GM12878 (cell line): Measurements from ENCODE around the gene APCS. TPM values are rescaled to one million over a fixed set of nuclear protein-coding genes. Genes with fewer than 3 reads are reported as not detected.

ENCODE experiments used
- ATAC-seq: fragments of 200-7000 bp; cut with Tn5 transposase; 3 replicates; pipeline ENCODE4 v1.9.1; 2020; ENCODE audit warnings: mild to moderate bottlenecking, moderate library complexity
- BruUV-seq: library from RNA; stranded (reverse); fragments of 400-500 nt; replicated peaks from 2 replicates; lab custom pipeline; 2021; lab: Mats Ljungman, UMichigan
- CTCF ChIA-PET: fragments of 300-600 bp; sonication (Branson Sonifier 250); formaldehyde crosslinking; extraction: SDS; loops from one replicate; lab custom pipeline; 2021; ENCODE audit warnings: inconsistent platforms; lab: Yijun Ruan, JAX
- POLR2A ChIA-PET: fragments of 350-600 bp; formaldehyde crosslinking; extraction: SDS; loops from one replicate; lab custom pipeline; 2021; ENCODE audit warnings: inconsistent platforms; lab: Charles Lee
- RAD21 ChIA-PET: fragments of 300-600 bp; sonication (Branson Sonifier 250); formaldehyde crosslinking; loops from one replicate; lab custom pipeline; 2023; ENCODE audit warnings: antibody characterized with exemption; ENCODE audit not compliant: unreplicated experiment; lab: Charles Lee
- SMC1A ChIA-PET: fragments of 300-600 bp; sonication (Branson Sonifier 250); formaldehyde crosslinking; loops from one replicate; lab custom pipeline; 2023; ENCODE audit not compliant: unreplicated experiment, uncharacterized antibody; lab: Charles Lee
- DNase-seq: peaks from one replicate; pipeline ENCODE4 v3.0.0-alpha.2; 2011; ENCODE audit warnings: low read depth, low spot score
- FAIRE-seq: peaks from 3 replicates; lab custom pipeline; 2011; peaks lifted over from hg19 to GRCh38; lab: Jason Lieb, UNC
- H2AFZ ChIP-seq: 2 replicates; pipeline ENCODE4 v1.6.0; 2011; ENCODE audit warnings: low read depth, low read length, control low read depth; ENCODE audit not compliant: control insufficient read depth
- H3K27ac ChIP-seq: 2 replicates; pipeline ENCODE4 v1.5.1; 2011; ENCODE audit warnings: control low read depth; ENCODE audit not compliant: control insufficient read depth, insufficient read depth
- H3K27me3 ChIP-seq, 2 experiments: replicated peaks in 1 of 2; 2 replicates each; pipeline versions ENCODE4 v1.6.0 to v1.6.1; 2011; ENCODE audit warnings: low read length in 1 of 2; ENCODE audit not compliant: control insufficient read depth in 2 of 2, insufficient read depth in 2 of 2
- H3K36me3 ChIP-seq, 2 experiments: 2 replicates each; pipeline ENCODE4 v1.5.1; 2011; ENCODE audit warnings: low read length in 1 of 2; ENCODE audit not compliant: control insufficient read depth in 2 of 2, insufficient read depth in 2 of 2
- H3K4me1 ChIP-seq: 2 replicates; pipeline ENCODE4 v1.6.1; 2011; ENCODE audit warnings: mild to moderate bottlenecking, low read length, moderate library complexity, mixed read lengths; ENCODE audit not compliant: control insufficient read depth, insufficient read depth
- H3K4me2 ChIP-seq: 2 replicates; pipeline ENCODE4 v1.6.0; 2011; ENCODE audit warnings: control low read depth; ENCODE audit not compliant: control insufficient read depth, insufficient read depth
- H3K4me3 ChIP-seq: fragments of 200-600 bp; sonication (generic); 2 replicates; pipeline ENCODE4 v1.5.1; 2016
- H3K79me2 ChIP-seq: 2 replicates; pipeline ENCODE4 v1.6.0; 2011; ENCODE audit warnings: low read length; ENCODE audit not compliant: control insufficient read depth, insufficient read depth
- H3K9ac ChIP-seq: 2 replicates; pipeline ENCODE4 v1.8.0; 2011; ENCODE audit warnings: low read length, control low read depth, mixed read lengths; ENCODE audit not compliant: control insufficient read depth, insufficient read depth
- H3K9me3 ChIP-seq: replicated peaks from 3 replicates; pipeline ENCODE4 v1.5.1; 2011; ENCODE audit warnings: mild to moderate bottlenecking, low read length; ENCODE audit not compliant: control insufficient read depth, insufficient read depth
- H4K20me1 ChIP-seq: 2 replicates; pipeline ENCODE4 v1.6.0; 2011; ENCODE audit not compliant: control insufficient read depth, insufficient read depth
- BCL11A ChIP-seq: IDR thresholded peaks from 2 replicates; pipeline ENCODE4 v1.6.1; 2011; ENCODE audit warnings: low read depth, low read length
- BCL3 ChIP-seq: IDR thresholded peaks from 2 replicates; pipeline ENCODE4 v1.6.1; 2011; ENCODE audit warnings: borderline replicate concordance, low read depth, mild to moderate bottlenecking, moderate library complexity, low read length; ENCODE audit not compliant: insufficient read depth, poor library complexity, severe bottlenecking
- ETV6 ChIP-seq, 2 experiments: fragments of 450-650 bp in 1 of 2; IDR thresholded peaks in 1 of 2; conservative IDR thresholded peaks in 1 of 2; 2 replicates each; pipeline ENCODE4 v1.6.1; 2014; ENCODE audit warnings: antibody characterized with exemption in 1 of 2, borderline replicate concordance in 1 of 2, low read depth in 1 of 2, mild to moderate bottlenecking in 1 of 2, moderate library complexity in 1 of 2
- GATAD2B ChIP-seq: fragments of 450-650 bp; conservative IDR thresholded peaks from 2 replicates; pipeline ENCODE4 v1.6.1; 2017; ENCODE audit warnings: low read depth, mild to moderate bottlenecking, moderate library complexity
- HDAC6 ChIP-seq: fragments of 200-600 bp; sonication (generic); IDR thresholded peaks from one replicate; pipeline ENCODE4 v1.8.0; 2017; ENCODE audit warnings: antibody characterized with exemption; ENCODE audit not compliant: unreplicated experiment
- IKZF1 ChIP-seq: fragments of 450-650 bp; conservative IDR thresholded peaks from 2 replicates; pipeline ENCODE4 v1.6.1; 2017; ENCODE audit warnings: antibody characterized with exemption, mild to moderate bottlenecking
- LARP7 ChIP-seq: fragments of 450-650 bp; IDR thresholded peaks from 2 replicates; pipeline ENCODE4 v1.6.1; 2017; ENCODE audit warnings: mild to moderate bottlenecking
- NFYB ChIP-seq: IDR thresholded peaks from 2 replicates; pipeline ENCODE4 v1.6.1; 2011; ENCODE audit warnings: low read depth, mild to moderate bottlenecking, low read length, improper control_type of control experiment, moderate library complexity; ENCODE audit not compliant: insufficient read depth
- NR2C1 ChIP-seq: fragments of 450-650 bp; IDR thresholded peaks from 2 replicates; pipeline ENCODE4 v1.6.1; 2017; ENCODE audit warnings: antibody characterized with exemption, mild to moderate bottlenecking, moderate library complexity
- NRF1 ChIP-seq: conservative IDR thresholded peaks from 2 replicates; pipeline ENCODE4 v1.6.1; 2011; ENCODE audit warnings: mild to moderate bottlenecking, low read depth, low read length, improper control_type of control experiment
- RCOR1 ChIP-seq: conservative IDR thresholded peaks from 2 replicates; pipeline ENCODE4 v1.6.1; 2012; ENCODE audit warnings: low read depth, low read length, improper control_type of control experiment
- SREBF2 ChIP-seq: IDR thresholded peaks from 2 replicates; pipeline ENCODE4 v1.6.1; 2012; ENCODE audit warnings: mild to moderate bottlenecking, low read length
- STAT1 ChIP-seq: fragments of 450-650 bp; conservative IDR thresholded peaks from 2 replicates; pipeline ENCODE4 v1.6.1; 2014; ENCODE audit warnings: antibody characterized with exemption, mild to moderate bottlenecking
- ZBTB11 ChIP-seq: fragments of 450-650 bp; formaldehyde crosslinking; IDR thresholded peaks from 2 replicates; pipeline ENCODE4 v1.5.0; 2022; ENCODE audit warnings: mild to moderate bottlenecking, missing genetic modification characterization
- ZNF274 ChIP-seq: IDR thresholded peaks from one replicate; pipeline ENCODE4 v1.8.0; 2011; ENCODE audit not compliant: insufficient read length, insufficient read depth
- WGBS: methylation state at CpG from one replicate; pipeline ENCODE4 v1.1.6; 2016; ENCODE audit warnings: low lambda C conversion rate; ENCODE audit not compliant: insufficient replicate concordance, insufficient coverage; ENCODE audit errors: missing lambda C conversion rate; 5-methylcytosine and 5-hydroxymethylcytosine counted together
- in situ Hi-C: fragments of 300-500 bp; cut with MboI; formaldehyde crosslinking; loops from 9 replicates; pipeline ENCODE4 v1.14.3; 2018; ENCODE audit warnings: mixed read lengths
- intact Hi-C: fragments of 100-400 bp; cut with micrococcal nuclease; formaldehyde crosslinking; loops from one replicate; pipeline ENCODE4 v1.14.2; 2022; ENCODE audit not compliant: unreplicated experiment
- polyA plus RNA-seq, 11 experiments: library from polyadenylated mRNA; depleted of rRNA in 4 of 11; unstranded in 6 of 11; stranded (reverse) in 5 of 11; fragments of >200 nt; fragmentation: Nextera tagmentation in 4 of 11; fragmentation: Illumina TruSeq in 1 of 11; extraction: Ambion mirVana in 4 of 11; extraction: Trizol in 1 of 11; gene quantifications; 1 replicate in 1 of 11; 2 replicates in 10 of 11; pipeline versions ENCODE4 v1.2.1 to v1.2.3, GENCODE V29; 2011 to 2016; ENCODE audit warnings: inconsistent platforms in 2 of 11, missing spikeins in 2 of 11, low read depth in 1 of 11
- total RNA-seq, 4 experiments: library from RNA; depleted of rRNA in 3 of 4; stranded (reverse); fragments of >200 nt in 3 of 4; fragmentation: Illumina TruSeq in 1 of 4; extraction: Trizol in 1 of 4; gene quantifications; 2 replicates each; pipeline versions ENCODE4 v1.2.1 to v1.2.3, GENCODE V29; 2013 to 2021
- TF ChIP-seq, protein P1 (sequence below): fragments of 450-650 bp; IDR thresholded peaks from 2 replicates; pipeline ENCODE4 v1.6.1; 2017; ENCODE audit warnings: mild to moderate bottlenecking, moderate library complexity

Gene APCS
- total and polyA plus RNA-seq, 10 of the 15 experiments (the other 5 are each of a cell fraction or from before 2014, with no cell fraction given): 0.23 TPM; not detected in 9

GRCh38 chr1:159612211-159612885, 24.7 kb downstream of the APCS start:
- Histone ChIP-seq H3K4me3 (no peak overlapping the region), H3K4me2 (no peak overlapping the region), H3K36me3 (no peaks in the 10 kb centered on the region), H3K27me3 (no peaks in the 10 kb centered on the region), H3K27ac (no peak overlapping the region), H3K4me1 (no peaks in the 10 kb centered on the region), H3K79me2 (no peaks in the 10 kb centered on the region), H3K9ac (no peak overlapping the region), H4K20me1 (no peaks in the 10 kb centered on the region), H3K9me3 (no peaks in the 10 kb centered on the region), H2AFZ (no peak overlapping the region)
- FAIRE-seq (no peak), DNase-seq (no peak), ATAC-seq (no peak)
- ChIA-PET SMC1A (no interaction called here), CTCF (no interaction called here), RAD21 (no interaction called here), POLR2A (no interaction called here)
- no TSS peak for BruUV-seq
- in situ Hi-C loops: no loop called here
- intact Hi-C loops: no loop called here
- WGBS: 10% methylated on average over 8 of the region's 8 CpGs
- TF ChIP-seq GATAD2B: no peak
- TF ChIP-seq ZBTB11: no peak
- no peak for TF ChIP-seq SREBF2
- TF ChIP-seq NFYB: no peak
- no peak for TF ChIP-seq ETV6 (conservative IDR thresholded peaks at IDR 0.05 in 1 of 2, IDR thresholded peaks at IDR 0.05 in 1 of 2; ENCODE audit: borderline replicate concordance in 1 of 2, low read depth in 1 of 2)
- TF ChIP-seq LARP7: no peak
- TF ChIP-seq HDAC6: no peak
- TF ChIP-seq BCL3: no peak
- TF ChIP-seq NRF1: no peak
- TF ChIP-seq IKZF1: no peak
- TF ChIP-seq, protein P1, sequence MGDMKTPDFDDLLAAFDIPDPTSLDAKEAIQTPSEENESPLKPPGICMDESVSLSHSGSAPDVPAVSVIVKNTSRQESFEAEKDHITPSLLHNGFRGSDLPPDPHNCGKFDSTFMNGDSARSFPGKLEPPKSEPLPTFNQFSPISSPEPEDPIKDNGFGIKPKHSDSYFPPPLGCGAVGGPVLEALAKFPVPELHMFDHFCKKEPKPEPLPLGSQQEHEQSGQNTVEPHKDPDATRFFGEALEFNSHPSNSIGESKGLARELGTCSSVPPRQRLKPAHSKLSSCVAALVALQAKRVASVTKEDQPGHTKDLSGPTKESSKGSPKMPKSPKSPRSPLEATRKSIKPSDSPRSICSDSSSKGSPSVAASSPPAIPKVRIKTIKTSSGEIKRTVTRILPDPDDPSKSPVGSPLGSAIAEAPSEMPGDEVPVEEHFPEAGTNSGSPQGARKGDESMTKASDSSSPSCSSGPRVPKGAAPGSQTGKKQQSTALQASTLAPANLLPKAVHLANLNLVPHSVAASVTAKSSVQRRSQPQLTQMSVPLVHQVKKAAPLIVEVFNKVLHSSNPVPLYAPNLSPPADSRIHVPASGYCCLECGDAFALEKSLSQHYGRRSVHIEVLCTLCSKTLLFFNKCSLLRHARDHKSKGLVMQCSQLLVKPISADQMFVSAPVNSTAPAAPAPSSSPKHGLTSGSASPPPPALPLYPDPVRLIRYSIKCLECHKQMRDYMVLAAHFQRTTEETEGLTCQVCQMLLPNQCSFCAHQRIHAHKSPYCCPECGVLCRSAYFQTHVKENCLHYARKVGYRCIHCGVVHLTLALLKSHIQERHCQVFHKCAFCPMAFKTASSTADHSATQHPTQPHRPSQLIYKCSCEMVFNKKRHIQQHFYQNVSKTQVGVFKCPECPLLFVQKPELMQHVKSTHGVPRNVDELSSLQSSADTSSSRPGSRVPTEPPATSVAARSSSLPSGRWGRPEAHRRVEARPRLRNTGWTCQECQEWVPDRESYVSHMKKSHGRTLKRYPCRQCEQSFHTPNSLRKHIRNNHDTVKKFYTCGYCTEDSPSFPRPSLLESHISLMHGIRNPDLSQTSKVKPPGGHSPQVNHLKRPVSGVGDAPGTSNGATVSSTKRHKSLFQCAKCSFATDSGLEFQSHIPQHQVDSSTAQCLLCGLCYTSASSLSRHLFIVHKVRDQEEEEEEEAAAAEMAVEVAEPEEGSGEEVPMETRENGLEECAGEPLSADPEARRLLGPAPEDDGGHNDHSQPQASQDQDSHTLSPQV: no peak
- no peak for TF ChIP-seq NR2C1
- TF ChIP-seq RCOR1: no peak
- TF ChIP-seq BCL11A: no peak
- TF ChIP-seq ZNF274: no peak
- TF ChIP-seq STAT1: no peak
